Body of pancreas (tissue), 4 donors: ENCODE measurements around the gene TNS4.

Experiments used
- CTCF ChIP-seq, 7 experiments: fragments of 450-650 bp in 4 of 7; fragments of 200-600 bp in 3 of 7; sonication (generic) in 3 of 7; IDR thresholded peaks; one replicate each; pipeline ENCODE4 v1.5.1; 2016 to 2019; ENCODE audit warnings: antibody characterized with exemption in 7 of 7
- POLR2A ChIP-seq, 3 donors: fragments of 450-650 bp; IDR thresholded peaks; one replicate each; pipeline ENCODE4 v1.6.1; 2016; ENCODE audit warnings: antibody characterized with exemption in 3 of 3, mild to moderate bottlenecking in 2 of 3

- TF ChIP-seq CTCF (IDR thresholded peaks at IDR 0.05), result no peak
- no peak for TF ChIP-seq POLR2A (IDR thresholded peaks at IDR 0.05)
These were observed 34.0 kb upstream of the TNS4 start for GRCh38 chr17:40535438-40535837.
